Endodermal cell (in vitro differentiated cells): ENCODE results near the gene ESCO1. TPM values are rescaled to one million over a fixed set of nuclear protein-coding genes. Genes with fewer than 3 reads are reported as not detected.
"Not testable (repeated sequence)": the region's sequence is repeated elsewhere in the genome, so short reads cannot be mapped to it uniquely, and the experiment has no call there.

Experiments
- DNase-seq: peaks from one replicate; pipeline ENCODE4 v3.0.0-alpha.2; 2017
- H3K27ac ChIP-seq: 2 replicates; pipeline ENCODE4 v1.5.1; 2013; ENCODE audit warnings: mild to moderate bottlenecking, low read depth, low read length, moderate library complexity
- H3K27me3 ChIP-seq: 2 replicates; pipeline ENCODE4 v1.6.1; 2013; ENCODE audit warnings: mild to moderate bottlenecking, low read length, moderate library complexity; ENCODE audit not compliant: insufficient read depth, control insufficient read depth, poor library complexity, severe bottlenecking
- H3K36me3 ChIP-seq: 2 replicates; pipeline ENCODE4 v1.7.0; 2013; ENCODE audit warnings: mild to moderate bottlenecking, low read length, moderate library complexity; ENCODE audit not compliant: control insufficient read depth, insufficient read depth
- H3K4me1 ChIP-seq: one replicate; pipeline ENCODE4 v1.7.0; 2013; ENCODE audit warnings: low read length; ENCODE audit not compliant: control insufficient read depth, insufficient read depth
- H3K4me3 ChIP-seq: 2 replicates; pipeline ENCODE4 v1.5.1; 2013; ENCODE audit warnings: mild to moderate bottlenecking, low read length, moderate library complexity
- H3K9ac ChIP-seq: 2 replicates; pipeline ENCODE4 v1.6.1; 2013; ENCODE audit warnings: mild to moderate bottlenecking, low read length, moderate library complexity; ENCODE audit not compliant: poor library complexity, severe bottlenecking; ENCODE audit errors: extremely low read depth
- H3K9me3 ChIP-seq: 2 replicates; pipeline ENCODE4 v1.6.1; 2013; ENCODE audit warnings: mild to moderate bottlenecking, low read length, moderate library complexity; ENCODE audit not compliant: control insufficient read depth
- H3K27ac Mint-ChIP-seq: 2 replicates; pipeline ENCODE4 v1.8.0; 2020; ENCODE audit warnings: mixed read lengths
- H3K27me3 Mint-ChIP-seq: 2 replicates; pipeline ENCODE4 v1.8.0; 2021; ENCODE audit warnings: mild to moderate bottlenecking, mixed read lengths; ENCODE audit not compliant: insufficient read depth
- H3K36me3 Mint-ChIP-seq: 2 replicates; pipeline ENCODE4 v1.8.0; 2020; ENCODE audit warnings: low read depth, mixed read lengths
- H3K4me1 Mint-ChIP-seq: 2 replicates; pipeline ENCODE4 v1.8.0; 2020; ENCODE audit warnings: mixed read lengths
- H3K4me3 Mint-ChIP-seq: 2 replicates; pipeline ENCODE4 v1.8.0; 2020; ENCODE audit warnings: mild to moderate bottlenecking, moderate library complexity, mixed read lengths
- H3K9me3 Mint-ChIP-seq: 2 replicates; pipeline ENCODE4 v1.8.0; 2020; ENCODE audit warnings: mild to moderate bottlenecking, mixed read lengths
- CTCF ChIP-seq: fragments of 200-600 bp; sonication (generic); conservative IDR thresholded peaks from 2 replicates; pipeline ENCODE4 v1.5.0; 2021; ENCODE audit warnings: antibody characterized with exemption, mild to moderate bottlenecking
- WGBS, 2 experiments: methylation state at CpG; one replicate each; pipeline versions ENCODE4 v1.1.5 to v1.1.7; 2013; ENCODE audit warnings: missing lambda C conversion rate in 2 of 2, mixed read lengths in 1 of 2; ENCODE audit not compliant: insufficient coverage in 1 of 2, insufficient read length in 1 of 2; 5-methylcytosine and 5-hydroxymethylcytosine counted together
- total RNA-seq, 2 donors: library from RNA; stranded (reverse); fragmentation: NEBNext Ultra II Directional in 1 of 2; extraction: Animal tissue kit (Norgen Biotek cat#: 25700) in 1 of 2; gene quantifications; 2 replicates in 1 of 2; 3 replicates in 1 of 2; pipeline ENCODE4 v1.2.1, GENCODE V29; 2021

ESCO1 gene
- total RNA-seq, 2 donors from 2014 or later = 33.3 to 39.4 TPM

GRCh38 chr18:21597620-21598019, 2.9 kb downstream of the ESCO1 start:
- H3K4me1 ChIP-seq = no peaks in the 10 kb centered on the region
- H3K27ac ChIP-seq = no peak overlapping the region
- H3K4me3 Mint-ChIP-seq = no peak overlapping the region
- H3K4me1 Mint-ChIP-seq = peaks cover 6% of the 10 kb centered on the region
- H3K27me3 ChIP-seq = no peaks in the 10 kb centered on the region
- no peak for DNase-seq
- H3K27me3 Mint-ChIP-seq = no peaks in the 10 kb centered on the region
- H3K36me3 Mint-ChIP-seq = peaks cover 25% of the 10 kb centered on the region
- TF ChIP-seq CTCF = no peak
- peaks cover 21% of the 10 kb centered on the region for H3K9me3 Mint-ChIP-seq
- 88 to 89% methylated on average over 1 of the region's 1 CpG for WGBS, 2 experiments
- no peak overlapping the region for H3K27ac Mint-ChIP-seq
- H3K36me3 ChIP-seq = peaks cover 24% of the 10 kb centered on the region
- peak overlapping the region; percentile 98 for H3K4me3 ChIP-seq
- H3K9ac ChIP-seq = no peak overlapping the region
- peaks cover 17% of the 10 kb centered on the region for H3K9me3 ChIP-seq

- no peaks in the 10 kb centered on the region for H3K27me3 ChIP-seq
- peaks cover 29% of the 10 kb centered on the region for H3K36me3 ChIP-seq
- no peak overlapping the region for H3K9ac ChIP-seq
- no peak for DNase-seq
- Mint-ChIP-seq H3K36me3 (peaks cover 44% of the 10 kb centered on the region), H3K4me1 (peaks cover 3% of the 10 kb centered on the region), H3K4me3 (no peak overlapping the region), H3K27ac (no peak overlapping the region), H3K27me3 (no peaks in the 10 kb centered on the region), H3K9me3 (peaks cover 34% of the 10 kb centered on the region)
- 80 to 99% methylated on average over 1 to 3 of the region's 7 CpGs for WGBS, 2 experiments
- no peak overlapping the region for H3K4me3 ChIP-seq
- no peaks in the 10 kb centered on the region for H3K4me1 ChIP-seq
- no peak for TF ChIP-seq CTCF
- H3K9me3 ChIP-seq = peaks cover 17% of the 10 kb centered on the region
- no peak overlapping the region for H3K27ac ChIP-seq
Measured at GRCh38 chr18:21593540-21594257, 6.8 kb downstream of the ESCO1 start.

GRCh38 chr18:21592361-21592760, 8.1 kb downstream of the ESCO1 start:
- Mint-ChIP-seq H3K9me3 (peaks cover 34% of the 10 kb centered on the region), H3K36me3 (peaks cover 45% of the 10 kb centered on the region)
- H3K4me3 Mint-ChIP-seq, DNase-seq, H3K9ac ChIP-seq, H3K4me1 Mint-ChIP-seq, H3K27me3 ChIP-seq, H3K4me1 ChIP-seq, H3K27ac Mint-ChIP-seq, H3K4me3 ChIP-seq, H3K27me3 Mint-ChIP-seq, H3K27ac ChIP-seq: not testable (repeated sequence)
- H3K9me3 ChIP-seq = peaks cover 17% of the 10 kb centered on the region
- peaks cover 22% of the 10 kb centered on the region for H3K36me3 ChIP-seq
- 91% methylated on average over 12 of the region's 33 CpGs; no CpG with 5 or more reads in 1 of the 2 experiments for WGBS, 2 experiments
